HG03196 (cell line): ENCODE measurements around the gene LILRB5.
"Not testable (repeated sequence)": the region's sequence is repeated elsewhere in the genome, so short reads cannot be mapped to it uniquely, and the experiment has no call there.

Source experiments
- ATAC-seq: cut with Tn5 transposase; IDR thresholded peaks from one replicate; pipeline ENCODE4 v1.9.1; 2021; ENCODE audit not compliant: unreplicated experiment

The LILRB5 gene

DNA sequence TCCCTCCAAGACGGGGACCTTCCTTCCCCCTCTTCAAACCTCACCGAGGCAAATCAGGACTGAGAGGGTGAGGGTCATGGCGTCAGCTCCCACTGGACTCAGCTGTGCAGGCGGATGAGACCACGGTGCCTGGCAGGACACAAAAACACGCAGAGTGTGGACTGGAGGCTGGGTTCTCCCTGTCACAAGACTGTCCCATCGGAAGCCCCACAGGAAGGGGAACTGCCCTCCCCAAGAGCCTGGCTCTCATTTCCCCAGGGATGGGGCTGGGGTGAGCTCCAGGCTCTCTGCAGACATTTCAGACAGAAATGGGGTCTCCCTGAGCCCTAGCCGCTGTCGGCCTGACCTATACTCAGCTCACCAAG is at the start of gene LILRB5:
Gene LILRB5, minus strand, starts transcription at position 158 of the 365 bp plus-strand sequence. Its CDS starts 80 bp downstream, at position 78.
- no peak for ATAC-seq

DNA sequence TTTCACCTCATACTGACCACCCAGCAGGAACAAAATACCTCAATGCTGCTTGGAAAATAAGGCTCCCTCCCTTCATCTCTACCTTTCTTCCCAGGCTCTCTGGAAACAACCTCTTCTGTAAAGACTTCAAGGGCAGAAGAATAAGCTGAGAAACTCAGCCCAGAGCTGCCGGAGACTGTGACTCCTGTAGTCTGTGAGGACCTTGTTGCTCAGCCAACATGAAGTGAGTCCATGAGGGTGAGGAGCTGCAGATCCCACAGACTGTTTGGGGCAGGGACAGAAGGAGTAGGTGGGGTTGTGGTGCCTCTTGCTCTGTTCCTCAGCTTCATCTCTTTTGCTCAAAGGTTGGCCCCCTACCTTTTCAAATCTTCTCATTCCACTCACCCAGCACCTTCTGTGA is 48.1 kb upstream of the LILRB5 start:
- no peak for ATAC-seq

DNA sequence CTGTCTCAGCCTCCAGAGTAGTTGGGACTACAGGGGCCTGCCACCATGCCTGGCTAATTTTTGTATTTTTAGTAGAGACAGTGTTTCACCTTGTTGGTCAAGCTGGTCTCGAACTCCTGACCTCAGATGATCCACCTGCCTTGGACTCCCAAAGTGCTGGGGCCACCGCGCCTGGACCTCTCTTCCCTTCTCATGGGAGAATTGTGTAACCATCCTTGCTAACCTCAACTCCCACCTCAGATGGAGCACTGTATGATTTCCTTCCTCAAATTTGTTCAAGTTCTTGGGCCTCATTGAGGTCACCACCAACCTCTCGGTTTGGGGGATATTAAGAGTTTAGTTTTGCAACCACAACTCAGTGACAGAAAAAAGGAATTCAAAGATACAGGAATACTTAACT is 45.2 kb upstream of the LILRB5 start:
- no peak for ATAC-seq

DNA sequence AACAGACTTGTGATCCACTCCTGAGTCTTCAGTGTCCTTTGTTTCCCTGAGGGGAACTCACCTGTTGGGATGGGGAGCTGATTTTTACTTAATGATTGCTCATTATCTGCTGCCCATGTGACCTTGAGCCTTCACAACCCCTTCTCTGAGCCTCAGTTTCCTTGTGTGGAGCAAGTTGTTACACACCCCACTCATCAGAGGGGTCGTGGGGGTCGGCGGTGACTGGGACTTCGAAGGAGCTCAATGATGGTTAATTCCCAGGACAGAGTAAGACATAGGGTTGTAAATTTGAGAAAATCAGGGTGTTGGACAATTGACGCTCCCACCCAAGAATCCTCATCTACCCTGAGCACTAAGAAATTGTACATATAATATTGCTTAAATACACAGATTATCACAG is 42.4 kb upstream of the LILRB5 start:
- no peak for ATAC-seq

DNA sequence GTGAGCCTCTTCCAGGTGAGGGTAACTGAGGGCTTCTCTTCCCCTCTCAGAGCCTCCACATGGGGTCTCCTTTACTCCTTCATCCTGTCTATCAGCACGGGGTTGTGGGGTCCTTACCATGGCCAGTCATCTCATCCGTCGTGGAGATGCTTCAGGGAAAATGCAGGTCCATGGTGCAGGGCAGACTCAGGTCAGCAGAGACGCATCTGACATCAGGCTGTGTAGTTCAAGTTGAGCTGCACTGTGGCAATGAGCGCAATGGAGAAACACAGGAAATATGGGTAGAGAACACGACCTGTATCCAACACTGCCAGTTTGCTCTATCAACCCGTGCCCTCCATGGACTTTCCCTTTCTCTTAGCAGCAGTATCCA is 42.0 kb upstream of the LILRB5 start:
- ATAC-seq = no peak

DNA sequence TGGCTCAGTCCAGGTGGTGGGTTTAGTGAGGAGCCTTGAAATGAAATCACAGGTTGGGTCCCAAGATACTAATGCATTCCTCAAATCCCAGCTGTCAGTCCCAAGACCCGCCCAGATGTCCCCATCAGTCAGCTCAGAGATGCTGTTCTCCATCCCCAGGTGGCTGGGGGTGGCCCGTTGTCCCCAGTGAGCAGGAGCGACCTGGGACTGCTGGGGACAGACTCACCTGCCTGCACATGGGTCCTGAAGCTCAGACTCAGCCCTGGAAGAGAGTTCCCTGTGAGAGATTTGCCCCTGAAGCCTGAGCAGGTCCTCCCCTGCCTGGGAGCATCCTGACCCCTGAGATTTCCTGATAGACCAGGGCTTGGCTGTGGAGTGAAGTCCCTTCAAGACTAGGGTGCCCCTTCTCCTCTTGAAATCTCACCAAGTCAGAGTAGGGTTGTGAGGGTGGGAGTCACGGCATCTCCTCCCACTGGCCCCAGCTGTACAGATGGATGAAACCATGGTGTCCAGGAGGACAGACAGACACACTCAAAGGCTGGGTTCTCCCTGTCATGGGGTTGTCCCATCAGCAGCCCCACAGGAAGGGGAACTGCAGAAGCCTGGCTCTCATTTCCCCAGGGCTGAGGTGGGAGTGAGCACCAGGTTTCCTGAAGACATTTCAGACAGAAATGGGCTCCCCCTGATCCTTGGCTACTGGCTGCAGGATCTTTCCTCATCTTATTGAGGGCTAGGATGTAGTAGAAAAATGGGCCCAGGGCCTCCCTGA is 41.5 kb upstream of the LILRB5 start:
- no peak for ATAC-seq

DNA sequence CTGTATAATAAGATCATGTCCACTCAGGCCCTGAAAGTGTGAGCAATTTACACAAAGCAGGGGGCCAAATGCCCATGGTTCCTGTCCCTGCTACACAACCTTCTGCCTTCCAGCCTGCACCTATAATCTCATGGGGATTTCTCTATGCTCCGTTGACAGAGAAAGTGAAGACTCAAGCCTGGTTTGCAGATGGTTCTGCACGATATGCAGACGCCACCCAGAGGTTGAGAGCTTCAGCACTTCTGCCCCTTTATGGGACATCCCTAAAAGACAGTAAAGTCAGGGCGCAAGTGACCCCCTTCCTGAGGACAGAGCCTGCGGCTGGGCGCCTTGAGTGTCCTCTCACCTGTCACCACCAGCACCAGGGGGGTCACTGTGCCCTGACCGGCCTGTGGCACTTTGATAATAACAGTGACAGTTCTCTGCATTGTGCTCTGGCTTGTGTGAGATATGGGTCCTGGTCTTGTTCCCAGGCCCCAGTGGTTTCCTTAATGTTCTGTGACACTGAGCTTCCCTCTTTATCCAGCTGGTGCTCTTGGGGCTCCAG is 40.8 kb upstream of the LILRB5 start:
- no peak for ATAC-seq

DNA sequence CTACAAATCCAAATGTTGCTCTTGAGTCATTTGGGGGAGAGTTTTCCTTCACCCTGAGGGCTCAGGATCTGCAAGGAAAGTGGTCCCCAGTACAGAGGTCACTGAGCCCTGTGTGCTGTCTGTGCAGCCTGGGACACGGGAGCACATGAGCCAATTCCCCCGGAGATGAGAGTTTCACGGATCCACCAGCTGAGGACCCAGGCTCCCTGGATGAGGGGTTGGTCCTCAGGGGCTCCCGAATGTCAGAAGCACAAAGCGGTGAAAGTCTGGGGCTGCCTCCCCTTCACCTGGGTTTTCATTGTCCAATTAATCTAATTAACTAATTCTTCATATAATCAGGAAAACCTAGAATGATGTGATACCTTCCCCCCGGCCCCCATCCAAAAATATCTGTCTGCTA is 37.5 kb upstream of the LILRB5 start:
- ATAC-seq = no peak

DNA sequence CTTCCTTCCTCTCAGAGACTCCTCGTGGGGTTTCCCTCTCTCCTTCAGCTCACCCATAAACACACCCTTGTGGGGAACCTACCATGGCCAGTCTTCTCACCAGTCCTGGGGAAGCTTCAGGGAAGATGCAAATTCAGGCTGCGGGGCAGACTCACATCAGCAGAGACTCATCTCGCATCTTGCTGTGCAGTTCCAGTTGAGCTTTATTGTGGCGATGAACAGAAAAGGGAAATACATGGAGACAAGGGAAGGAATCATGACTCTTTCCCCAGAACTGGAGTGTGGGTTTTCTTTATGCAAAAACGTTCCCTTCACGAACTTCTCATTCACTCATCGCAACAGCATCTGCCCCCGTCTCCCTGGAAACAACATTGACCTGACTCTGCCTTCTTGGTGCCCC is 32.1 kb upstream of the LILRB5 start:
- not testable (repeated sequence) for ATAC-seq

DNA sequence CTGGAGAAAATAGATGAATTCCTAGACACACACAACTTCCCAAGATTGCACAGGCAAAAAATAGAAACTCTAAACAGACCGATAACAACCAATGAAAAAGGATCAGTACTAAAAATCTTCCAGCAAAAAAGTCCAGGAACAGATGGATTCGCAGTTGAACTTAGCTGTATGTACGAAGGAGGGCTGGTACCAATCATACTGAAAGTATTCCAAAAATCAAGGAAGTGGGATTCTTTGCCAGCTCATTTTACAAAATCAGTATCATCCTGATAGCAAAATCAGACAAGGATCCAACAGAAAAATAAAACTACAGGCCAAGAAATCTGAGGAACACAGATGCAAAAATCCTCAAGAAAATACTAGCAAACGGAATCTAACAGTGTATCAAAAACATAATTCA is 30.4 kb upstream of the LILRB5 start:
- ATAC-seq = no peak

DNA sequence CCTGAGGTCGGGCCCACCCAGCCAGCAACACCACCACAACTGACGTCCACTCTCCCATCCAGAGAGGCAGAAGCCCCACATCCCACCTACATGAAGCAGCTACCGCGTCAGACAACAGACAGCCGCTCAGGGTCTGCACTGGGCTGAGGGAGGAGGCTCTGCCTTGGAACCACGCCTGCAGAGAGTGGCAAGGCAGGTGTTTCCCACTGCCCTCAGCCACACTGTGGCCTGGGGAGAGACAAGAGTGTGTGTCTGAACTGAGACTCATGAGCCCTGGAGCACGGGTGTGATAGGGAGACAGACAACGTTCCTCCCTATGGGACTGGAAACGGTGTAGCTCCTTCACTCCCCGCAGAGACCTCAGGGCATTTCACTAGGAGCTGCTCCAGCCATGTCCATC is 29.2 kb upstream of the LILRB5 start:
- not testable (repeated sequence) for ATAC-seq

DNA sequence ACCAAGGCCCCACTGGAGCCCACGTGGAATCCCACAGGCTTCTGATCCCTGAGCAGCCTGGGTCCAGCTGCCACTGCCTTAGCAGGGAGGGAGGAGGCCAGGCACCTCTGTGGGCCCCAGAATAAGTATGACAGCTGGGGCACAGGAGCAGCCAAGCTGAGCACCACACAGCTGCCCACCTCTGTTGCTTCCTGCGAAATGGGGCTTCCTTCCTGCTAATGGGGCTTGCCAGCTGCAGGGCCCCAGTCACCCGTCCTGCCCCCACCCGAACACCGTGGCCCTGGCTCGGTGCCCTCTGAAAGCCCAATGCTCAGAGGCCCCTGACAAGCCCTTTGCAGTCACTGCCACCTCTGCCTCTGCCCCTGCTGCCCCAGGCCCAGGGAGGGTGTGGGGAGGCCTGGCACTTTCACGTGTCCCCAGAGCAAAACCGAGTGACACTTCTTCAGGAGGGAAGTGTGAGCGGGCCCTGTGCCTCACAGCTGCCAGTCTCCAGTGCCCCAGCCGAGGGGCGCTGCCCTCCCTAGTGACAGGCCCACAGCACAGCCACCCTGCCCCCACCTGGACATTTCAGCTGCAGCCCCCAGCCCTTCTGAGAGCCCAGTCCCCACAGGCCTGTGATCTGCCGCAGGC is 28.5 kb upstream of the LILRB5 start:
- ATAC-seq = peak; percentile 63

DNA sequence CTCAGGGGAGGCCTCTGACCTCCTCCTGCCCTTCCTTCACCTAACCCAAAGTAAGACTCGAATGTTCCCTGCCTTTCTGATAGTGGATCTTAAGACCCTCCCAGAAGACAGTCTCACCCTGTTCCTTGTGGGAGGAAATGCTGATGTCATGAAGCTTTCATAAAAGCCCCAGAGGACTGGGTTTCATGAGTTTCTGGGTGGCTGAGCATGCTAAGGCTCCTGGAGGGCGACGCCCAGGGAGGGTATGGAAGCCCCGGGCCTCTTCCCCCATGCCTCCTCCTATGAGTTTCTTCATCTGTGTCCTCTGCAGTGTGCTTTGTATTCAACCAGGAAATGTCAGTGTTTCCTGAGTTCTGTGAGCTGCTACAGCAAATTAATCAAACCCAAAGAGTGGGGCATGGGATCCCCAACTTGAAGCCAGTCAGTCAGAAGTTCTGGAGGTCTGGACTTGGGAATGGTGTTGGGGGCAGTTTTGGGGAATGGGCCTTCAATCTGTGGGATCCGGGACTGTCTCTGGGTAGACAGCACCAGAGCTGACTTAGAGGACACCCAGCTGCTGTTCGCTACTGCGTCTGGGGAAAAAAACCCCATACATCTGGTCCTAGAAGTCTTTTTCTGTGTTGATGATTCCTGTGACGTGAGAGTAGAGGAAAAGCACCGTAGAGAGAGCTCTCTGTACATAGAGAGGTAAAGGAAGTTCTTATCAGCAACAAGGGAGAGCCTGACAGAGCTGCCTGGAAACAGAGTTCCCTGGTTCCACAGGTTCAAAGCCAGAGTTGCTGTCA is 25.8 kb upstream of the LILRB5 start:
- no peak for ATAC-seq

DNA sequence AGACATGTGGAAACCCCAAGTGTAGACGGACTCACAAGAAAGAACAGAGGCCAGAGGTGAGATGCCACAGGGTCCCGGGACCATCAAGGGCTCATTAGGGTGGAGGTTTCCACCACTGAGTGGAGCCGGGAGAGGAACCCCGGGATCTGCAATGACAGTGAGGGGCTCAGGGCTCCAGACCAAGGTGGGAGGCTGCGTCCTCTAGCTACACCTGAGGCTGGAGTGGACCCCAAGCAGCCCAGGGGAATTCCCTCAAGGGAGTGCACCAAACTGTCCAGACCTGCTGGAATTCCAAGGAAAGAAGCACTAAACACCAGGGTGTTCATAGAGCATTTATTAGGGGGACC is 24.6 kb upstream of the LILRB5 start:
- not testable (repeated sequence) for ATAC-seq

DNA sequence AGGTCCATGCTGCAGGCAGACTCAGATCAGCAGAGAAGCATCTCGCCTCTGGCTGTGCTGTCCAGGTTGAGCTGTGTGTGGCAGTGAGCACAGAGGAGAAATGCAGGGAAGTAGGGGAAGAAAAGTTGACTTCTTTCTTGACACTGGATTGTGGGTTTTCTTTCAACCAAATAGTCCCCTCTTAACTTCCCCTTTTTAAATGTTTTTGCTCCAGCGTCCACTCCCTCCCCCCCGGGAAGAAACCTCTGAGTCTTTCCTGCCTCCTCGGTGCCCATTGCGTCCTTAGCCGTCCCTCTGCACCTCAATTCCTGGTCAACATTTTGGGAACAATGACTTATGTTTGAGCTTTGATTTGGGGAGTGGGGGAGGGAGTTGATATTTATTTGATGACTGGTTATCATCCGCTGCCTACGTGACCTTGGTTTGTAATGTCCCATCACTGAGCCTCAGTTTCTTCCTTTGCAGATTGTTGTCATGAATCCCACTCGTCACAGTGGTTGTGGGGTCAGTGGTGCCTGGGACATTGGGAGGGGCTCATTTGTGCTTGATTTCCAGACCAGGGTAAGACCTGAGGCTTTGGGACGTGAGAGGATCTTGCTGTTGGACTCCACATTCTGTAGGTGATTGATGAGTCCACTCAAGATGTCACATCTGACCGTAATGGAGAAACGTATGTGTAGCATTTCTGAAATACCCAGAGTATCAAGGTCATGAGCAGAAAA is 24.1 kb upstream of the LILRB5 start, which contains the start of gene LILRB2:
Gene LILRB2, minus strand, starts transcription at position 104 of the 722 bp plus-strand sequence. CDS start 614 bp downstream, outside the sequence.
- no peak for ATAC-seq

DNA sequence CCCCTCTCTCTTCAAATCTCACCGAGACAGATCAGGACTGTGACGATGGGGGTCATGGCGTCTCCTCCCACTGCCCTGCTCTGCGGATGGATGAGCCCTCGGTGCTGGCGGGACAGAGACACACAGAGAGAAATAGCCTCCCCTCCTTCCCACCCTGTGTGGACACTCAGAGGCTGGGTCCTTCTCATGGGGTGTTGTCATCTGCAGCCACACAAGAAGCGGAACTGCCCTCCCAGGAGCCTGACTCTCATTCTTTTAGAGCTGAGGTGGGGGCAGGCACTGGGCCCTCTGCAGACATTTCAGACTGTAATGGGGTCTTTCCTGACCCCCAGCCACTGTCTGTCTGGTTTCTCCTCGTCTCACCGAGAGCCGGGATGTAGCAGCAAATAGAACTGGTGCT is 23.4 kb upstream of the LILRB5 start:
- not testable (repeated sequence) for ATAC-seq

DNA sequence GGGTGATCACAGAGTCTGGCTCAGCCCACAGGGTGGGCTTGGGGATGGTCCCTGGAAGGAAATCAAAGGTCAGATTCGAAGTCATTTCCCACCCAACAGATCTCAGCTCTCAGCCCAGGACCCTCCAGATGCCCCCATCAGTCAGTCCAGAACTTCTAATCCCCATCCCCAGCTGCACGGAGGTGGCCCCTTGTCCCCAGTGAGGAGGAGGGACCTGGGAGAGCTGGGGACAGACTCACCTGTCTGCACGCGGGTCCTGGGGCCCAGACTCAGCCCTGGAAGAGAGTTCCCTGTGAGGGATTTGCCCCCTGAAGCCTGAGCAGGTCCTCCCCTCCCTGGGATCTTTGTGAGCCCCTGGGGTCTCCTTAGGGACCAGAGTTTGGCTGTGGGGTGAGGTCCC is 23.0 kb upstream of the LILRB5 start:
- ATAC-seq = not testable (repeated sequence)

DNA sequence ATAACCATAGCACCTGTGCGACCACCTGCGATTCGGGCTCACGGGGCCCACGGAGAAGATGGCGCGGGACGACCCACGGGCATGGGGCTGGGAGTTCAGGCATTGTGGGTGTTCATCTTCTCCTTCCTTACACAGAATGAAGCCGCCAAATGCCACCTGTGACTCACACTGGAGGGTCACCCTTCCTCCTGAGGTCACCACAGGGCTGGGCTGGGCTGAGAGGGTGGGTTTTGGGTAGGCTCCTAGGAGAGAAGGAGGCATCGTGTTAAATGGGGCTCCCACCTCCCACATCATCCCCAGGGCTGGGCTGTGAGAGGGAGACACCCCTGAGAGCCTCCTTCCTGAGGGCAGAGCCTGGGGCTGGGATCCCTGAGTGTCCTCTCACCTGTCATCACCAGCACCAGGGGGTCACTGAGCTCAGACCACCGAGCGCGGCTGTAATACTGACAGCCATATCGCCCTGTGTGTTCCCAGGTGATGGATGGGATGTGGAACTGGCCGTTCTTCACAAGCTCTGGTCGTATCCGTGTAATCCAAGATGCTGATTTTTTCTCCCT is 22.4 kb upstream of the LILRB5 start:
- ATAC-seq = no peak

DNA sequence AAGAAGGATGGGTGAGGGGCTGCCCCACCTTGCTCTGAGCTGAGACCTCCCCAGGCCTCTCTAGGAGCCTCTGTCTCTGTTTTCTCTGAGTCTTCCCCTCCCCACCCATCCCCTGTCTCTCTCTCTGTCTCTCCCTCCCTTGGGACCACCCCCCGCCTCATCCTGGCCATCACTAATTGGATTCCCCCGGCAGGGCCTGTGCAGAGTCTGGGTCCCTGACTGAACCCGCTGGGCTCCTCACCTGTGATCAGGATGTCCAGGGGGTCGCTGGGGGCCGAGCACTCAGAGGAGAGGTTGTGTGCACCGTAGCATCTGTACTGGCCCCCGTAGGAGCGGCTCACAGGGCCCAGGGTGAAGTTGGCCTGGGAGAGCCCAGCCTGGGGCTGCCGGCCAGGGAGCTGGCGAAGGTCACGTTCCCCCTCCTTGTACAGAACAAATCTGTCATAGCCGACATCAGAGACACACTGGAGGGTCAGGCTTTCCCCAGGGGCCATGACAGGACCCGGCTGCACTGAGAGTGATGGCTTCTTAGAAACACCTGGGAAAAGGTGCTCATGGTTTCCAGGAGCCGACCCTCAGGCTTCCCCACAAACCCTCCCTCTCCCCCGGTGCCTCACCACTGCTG is 21.6 kb upstream of the LILRB5 start:
- not testable (repeated sequence) for ATAC-seq

DNA sequence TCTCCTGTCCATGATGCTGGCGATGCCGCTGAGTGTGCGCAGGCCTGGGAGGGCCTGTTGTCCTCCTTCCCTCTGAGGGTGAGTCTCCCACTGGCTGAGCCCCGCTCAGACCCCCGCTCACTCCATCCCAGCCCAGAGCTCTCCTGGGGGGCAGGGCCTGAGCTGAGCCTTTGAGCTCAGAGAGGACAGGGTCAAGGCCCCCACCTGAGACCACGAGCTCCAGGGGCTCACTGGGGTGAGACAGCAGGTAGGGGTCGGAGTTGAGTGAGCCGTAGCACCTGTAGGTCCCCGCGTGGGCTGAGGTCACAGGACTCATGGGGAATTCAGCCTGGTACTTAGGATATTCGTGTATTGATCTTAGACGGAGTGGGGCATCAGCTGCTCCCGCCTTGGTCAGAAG is 21.0 kb upstream of the LILRB5 start:
- ATAC-seq = not testable (repeated sequence)
